Activated CD8-positive, alpha-beta memory T cell treated with anti-CD3 and anti-CD28 coated beads, Interleukin-2, amount 50 U/mL, for 1 hour (primary cell): ENCODE results near the gene NDST1.

Experiments
- DNase-seq: peaks from one replicate; pipeline ENCODE4 v3.0.0-alpha.2; 2020; ENCODE audit errors: extremely low read depth

Gene NDST1

DNA sequence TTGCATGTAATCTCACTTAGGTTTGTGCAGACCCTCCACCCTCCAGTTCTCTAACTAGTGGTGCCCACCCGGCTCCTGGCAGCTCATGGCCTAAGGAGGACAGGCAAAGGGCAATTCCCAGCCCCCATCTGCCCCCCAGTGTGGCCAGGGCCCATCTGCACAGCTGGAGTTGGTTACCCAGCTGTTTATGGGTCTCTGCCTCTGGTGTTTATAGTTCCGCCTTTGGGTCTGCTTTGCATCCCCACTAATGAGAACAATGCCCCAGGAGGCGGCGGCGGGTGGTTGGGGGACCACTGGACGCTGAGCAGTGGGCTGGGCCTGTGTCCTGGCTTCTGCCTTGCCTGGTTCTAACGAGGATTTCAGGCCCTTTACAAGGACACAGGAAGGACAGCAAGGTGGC, 62.4 kb downstream of the NDST1 start:
- no peak for DNase-seq

DNA sequence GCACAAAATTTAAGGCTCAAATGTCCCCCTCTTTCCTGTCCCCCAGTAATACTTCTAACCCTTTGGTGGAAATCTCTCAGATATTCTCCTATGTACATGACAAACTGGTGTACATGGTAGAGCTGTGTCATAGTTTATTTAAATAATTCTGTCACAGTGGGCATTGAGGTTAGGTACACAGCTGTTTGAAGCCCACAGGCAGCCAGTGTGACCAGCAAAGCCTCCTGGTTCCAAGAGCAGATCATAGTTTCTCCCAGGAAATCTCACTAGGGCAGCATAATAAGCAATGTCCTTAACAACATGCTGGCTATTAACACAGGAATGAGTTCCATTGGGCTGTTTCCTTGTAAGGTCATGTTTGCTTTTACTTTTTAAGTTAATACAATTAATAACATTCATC, 63.9 kb downstream of the NDST1 start:
- DNase-seq: no peak

DNA sequence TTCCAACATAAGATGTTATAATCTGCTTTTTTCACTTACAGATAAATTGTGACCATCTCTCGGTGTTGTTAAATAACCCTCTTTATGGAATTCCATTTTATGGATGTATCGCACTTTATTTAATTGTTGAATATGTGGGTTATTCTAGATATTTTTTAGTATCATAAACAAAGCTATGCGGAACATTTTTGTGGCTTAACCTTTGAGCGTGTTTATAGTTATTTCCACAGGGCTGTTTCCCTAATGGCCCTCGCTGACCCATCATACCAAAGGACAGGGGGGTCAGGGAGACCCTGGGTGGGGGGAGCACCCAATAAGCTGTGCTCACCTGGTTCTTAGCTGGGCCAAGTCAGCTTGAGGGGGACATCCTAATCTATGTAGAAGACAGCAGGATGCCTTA, 65.3 kb downstream of the NDST1 start:
- DNase-seq: no peak

DNA sequence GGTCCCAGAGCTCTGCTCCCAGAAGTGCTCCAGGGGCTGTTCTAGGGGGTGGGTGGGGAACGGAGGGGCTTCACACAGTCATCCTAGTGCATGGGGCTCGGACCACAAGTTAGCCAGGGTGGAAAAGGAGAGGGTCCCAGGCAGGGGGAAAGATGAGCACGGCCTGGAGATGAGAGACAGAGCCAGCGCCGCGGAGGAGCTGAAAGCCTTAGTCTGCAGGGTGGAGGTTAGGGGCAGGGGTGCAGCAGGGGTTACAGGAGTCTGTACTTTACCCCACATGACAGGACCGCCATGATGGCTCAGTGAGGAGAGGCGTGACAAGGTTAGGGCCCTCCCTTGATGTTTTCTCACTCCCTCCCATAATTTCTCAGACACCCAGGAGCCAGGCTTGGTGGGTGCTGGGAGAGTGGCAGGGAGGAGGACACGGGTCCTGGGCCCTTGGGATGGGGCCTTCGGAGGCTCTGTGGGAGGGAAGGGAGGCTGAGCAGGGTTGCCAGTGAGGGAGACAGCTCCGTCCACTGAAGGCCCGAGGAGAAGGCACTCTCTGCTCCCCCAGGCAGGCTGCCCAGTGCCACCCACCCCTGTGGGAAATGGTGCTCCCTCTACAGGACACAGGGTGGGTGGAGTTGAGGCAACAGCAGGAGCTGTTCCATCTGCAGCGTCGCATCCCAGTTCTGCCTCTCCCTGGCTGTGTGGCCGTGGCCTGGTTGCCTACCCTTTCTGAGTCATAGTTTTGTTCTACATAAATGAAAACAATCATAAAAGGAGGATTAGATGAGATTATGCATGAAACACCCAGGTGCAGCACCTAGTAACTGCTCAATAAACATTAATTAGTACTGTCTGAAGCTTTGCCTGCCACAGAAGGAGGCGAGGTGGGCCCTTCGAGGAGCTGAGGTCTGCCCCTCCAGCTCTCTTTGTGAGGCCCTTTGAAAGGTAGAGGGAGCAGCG, 66.2 kb downstream of the NDST1 start:
- DNase-seq: no peak

DNA sequence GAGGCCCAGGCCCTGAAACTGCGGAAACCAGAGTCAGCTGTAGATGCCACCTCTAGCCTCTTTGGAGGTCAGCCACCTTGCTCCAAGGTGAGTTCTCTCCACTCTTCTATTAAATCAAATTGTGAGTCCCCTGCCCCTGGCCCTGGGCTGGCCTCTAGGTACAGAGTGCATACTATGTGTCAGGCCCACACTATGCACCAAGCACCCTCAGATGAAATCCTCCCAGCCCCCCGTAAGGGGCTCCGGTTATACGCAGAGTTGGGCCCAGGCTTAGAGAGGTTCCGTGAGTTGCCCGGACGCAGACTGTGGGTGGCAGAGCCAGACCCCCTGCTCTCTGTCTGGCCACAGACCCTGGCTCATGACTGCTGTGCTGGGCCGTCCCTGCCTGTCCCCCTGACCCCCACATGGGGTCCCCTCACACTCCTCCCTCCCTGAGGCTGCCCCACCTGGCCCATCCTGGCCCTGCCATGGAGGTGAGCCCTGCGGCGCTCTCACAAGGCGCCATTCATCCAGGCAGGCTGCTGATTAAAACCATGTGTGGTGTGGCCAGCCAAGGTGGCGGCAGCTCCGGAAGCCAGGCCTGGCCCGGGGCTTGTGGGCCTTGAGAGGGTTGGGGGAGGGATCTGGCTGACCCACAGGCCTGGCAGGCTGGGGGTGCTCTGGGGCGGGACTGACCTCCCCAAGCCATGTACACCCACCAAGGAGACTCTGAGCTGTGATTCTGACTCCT, 67.1 kb downstream of the NDST1 start:
- no peak for DNase-seq

DNA sequence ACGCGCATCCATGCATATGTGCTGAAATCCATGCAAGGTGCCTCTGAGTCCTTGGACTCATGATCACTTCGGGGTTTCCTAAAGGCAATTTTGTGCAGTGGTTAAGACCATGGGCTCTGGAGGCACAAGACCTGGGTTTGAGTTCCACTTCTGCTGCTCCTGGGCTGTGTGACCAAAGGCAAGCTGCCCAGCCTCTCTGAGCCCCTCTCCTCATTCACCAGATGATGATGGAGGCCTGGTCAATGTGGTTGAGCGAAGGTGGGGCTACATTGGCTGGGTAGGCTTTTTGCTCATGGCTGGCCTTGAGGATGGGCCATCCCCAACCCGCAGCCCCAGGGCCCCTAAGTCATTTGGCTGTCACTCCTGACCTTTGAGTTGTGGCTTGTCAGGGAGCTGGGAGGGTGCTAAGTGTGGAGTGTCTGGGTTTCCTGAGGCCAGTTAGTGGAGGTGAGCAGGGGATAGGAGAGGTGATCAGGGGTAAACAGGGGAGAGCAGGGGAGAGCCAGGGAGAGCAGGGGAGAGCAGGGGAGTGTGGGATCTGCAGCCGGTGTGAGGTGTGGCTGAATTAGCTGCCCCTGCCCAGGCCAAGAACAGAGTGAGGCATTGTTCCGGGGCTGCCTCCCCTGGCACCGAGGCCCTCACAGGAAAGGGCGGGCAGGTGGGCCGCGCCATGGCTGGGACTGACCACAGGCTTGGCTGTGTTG, 68.0 kb downstream of the NDST1 start:
- no peak for DNase-seq

DNA sequence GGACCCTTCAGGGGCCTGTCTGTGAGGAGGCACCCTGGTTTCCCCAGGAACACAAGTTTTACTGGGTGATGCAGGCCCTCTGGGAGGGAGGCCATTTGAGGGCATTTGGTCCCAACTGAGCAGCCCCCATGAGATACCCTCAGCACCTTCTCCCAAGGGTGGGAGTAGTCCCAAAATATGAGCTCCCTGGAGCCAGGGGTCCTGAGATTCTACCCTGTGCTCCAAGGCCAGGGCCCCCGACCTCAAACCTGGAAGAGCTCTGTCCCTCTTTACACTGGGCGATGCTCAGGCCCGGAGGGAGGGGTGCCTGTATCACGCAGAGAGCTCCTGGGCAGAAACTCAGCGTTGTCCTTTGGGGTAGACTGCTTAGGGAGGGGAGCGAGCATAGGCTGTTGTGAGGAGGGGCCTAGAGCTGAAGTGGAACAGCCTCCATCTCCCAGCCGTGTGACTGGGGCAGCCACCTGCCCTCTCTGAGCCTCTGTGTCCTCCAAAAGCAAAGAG, 68.6 kb downstream of the NDST1 start:
- DNase-seq: no peak

DNA sequence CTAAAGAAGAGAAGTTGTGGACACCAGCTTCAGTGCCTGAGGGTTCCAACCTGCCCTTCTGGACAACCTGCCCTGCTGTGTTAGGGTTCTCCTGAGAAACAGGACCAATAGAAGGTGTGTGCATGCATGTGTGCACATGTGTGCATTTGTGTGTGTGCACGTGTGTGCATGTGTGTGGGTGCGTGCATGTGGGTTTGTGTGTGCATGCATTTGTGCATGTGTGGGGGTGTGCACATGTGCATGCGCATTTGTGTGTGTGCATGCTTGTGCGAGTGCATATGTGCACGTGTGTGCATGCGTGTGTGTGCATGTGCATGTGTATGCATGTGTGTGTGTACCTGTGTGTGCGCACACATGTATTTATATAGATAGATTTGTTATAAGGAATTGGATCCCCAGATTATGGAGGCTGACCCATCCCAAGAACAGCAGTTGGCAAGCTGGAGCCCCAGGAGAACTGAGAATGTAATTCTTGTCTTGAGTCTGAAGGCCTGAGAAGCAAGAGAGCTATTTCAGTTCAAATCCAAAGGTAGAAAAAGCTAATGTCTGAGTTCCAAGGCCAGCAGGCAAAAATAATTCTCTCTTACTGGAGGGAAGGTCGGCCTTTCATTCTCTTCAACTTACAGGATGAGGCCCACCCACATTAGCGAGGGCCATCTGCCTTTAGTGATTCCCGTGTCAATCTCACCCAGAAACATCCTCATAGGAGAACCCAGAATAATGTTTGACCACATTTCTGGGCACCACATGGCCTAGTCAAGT, 69.6 kb downstream of the NDST1 start:
- no peak for DNase-seq

DNA sequence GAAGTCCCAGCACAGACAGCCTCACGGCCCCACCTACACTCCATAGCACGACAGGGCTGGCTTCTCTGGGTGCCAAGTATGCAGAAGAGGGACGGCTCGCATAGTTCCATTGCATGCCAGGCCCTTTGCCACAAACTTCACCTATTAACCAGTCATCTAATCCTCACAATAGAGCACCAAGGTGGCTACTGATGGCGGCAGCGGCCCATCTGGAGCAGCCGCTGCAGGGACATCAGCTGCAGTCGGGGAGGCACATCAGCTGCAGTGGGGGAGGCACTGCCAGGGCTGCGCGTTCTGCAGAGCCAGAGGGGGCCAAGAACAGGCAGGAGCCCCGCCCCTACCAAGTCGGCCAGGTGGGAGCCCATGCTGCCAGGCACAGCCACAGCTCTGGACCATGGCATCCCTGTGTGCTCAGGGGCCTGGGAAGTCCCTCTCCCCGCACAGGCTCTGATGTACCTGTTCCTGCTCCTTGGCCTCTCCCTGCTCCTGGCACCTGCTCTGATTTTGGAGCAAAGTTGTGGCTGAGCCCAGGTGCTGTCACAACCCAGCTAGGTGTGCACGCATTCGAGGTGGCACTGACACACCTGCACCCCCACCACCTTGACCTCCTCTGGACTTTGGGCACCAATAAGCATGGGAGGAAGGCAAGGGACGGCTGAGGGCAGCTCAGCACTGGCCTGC, 71.0 kb downstream of the NDST1 start:
- DNase-seq: no peak

DNA sequence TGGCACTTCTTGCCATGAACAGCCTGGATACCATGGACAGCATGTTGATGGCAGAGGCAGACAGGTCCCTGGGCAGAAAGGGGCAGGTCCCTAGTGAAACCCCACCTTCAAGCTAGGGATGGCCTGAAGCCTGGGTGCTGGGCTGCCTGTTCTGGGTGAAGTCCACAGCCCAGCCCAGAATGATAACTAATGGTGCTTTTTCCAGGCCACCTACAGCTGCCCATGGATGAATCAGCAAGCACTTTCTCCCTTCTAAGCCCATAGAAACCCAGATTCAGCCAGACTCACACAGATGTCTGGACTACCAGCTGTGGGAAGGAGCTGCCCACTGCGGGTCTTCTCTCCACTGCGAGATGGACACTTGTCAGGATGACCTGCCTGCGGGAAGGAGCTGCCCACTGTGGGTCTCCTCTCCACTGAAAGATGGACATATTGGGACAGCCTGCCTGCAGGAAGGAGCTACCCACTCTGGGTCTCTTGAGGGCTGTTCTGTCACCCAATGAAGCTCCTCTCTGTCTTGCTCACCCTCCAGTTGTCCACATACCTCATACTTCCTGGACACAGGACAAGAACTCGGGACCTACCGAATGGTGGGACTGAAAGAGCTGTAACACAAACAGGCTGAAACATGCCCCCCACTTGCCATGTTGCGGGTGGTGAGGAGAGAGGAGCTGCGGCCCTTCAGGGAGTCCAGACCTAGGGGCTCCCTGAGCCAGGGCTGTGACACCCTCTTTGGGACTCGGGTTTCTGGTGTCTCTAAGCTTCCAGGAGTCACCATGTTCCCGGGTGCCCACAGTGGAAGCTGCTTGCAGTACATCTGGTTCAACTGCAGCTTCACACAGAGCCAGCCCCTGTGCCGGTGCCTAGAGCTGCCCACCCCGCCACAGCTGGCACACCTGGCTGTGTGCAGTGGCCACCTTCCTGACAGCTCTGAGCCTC, 71.8 kb downstream of the NDST1 start:
- DNase-seq: no peak

DNA sequence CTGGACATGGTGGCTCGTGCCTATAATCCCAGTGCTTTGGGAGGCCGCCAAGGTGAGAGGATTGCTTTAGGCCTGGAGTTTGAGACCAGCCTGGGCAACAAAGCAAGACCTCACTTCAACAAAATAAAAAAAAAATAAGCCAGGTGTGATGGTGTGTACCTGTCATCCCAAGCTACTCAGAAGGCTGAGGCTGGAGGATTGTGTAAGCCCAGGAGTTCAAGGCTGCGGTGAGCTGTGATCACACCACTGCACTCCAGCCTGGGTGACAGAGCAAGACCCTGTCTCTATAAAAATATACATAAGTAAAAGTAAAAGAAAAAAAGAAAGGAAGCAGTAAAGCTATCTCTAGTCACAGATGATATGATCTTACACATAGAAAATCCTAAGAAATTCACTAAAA, 73.0 kb downstream of the NDST1 start:
- DNase-seq: no peak

DNA sequence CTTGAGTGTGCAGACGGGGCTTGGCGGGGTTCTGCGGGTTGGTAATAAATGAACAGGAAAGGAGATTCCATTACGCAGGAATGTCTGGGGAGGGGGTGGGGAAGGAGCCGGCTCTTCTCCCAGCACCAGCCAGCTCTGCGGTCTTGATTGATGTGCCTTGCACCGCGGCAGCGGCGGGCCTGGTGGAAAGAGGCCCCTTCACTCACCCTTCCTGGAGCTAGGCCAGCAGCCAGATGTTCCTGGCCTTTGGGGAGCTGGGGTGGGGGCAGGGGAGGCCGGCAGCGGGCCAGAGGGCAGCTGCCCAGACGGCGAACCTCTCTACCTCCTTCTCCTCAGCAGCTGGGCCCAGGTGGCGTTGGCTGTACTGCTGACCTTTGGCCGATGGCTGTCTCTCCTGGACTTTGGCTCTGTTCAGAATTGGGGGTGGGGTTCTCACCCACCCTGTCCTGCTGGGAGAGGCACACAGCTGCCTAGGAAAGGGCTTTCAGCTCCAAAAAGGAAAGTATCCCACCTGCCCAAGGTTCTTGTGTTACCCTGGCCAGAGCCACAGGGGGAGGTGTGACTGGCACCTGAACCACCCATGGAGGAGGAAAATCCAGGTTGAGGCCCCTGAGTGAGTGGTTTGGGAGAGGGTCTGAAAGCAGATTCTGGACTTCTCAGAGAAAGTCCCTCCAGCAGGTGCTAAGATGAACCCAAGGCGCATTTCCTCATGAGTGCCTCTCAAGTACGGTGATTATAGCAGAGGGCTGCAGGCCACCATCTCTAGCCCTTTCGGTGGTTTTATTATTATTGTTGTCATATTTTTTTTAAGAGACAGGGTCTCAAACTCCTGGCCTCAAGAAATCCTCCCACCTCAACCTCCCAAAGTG, 74.5 kb downstream of the NDST1 start:
- no peak for DNase-seq

DNA sequence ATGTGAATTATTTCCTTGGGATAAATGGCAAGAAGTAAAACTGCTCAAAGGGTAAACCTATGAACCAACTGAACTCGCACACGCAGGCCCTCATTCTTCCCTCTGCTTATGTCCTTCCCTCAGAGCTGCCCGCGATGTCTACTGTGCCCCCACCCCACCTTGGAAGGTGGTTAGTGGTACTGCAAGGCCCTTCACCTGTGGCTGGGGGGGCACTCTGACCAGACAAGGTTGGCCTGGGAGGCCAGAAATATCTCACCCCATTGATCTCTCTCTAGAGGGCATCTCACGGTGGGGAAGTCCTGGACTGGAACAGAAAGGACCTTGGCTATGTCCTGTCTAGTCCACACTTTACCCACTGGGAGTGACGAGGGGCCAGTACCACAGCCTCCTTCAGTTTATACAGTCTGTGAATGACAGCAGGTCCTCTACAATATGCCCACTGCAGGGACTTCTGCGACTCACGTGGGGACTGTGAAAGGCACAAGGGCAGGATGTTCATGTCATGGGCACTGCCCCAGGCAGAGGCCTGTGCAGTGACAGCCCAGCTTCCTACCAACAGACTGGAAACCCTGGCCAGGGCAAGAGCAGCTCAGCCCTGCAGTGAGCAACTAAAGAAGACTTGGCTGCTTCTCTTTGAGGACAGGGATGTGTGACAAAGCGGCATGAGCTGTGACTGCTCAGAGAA, 75.8 kb downstream of the NDST1 start:
- DNase-seq: no peak

DNA sequence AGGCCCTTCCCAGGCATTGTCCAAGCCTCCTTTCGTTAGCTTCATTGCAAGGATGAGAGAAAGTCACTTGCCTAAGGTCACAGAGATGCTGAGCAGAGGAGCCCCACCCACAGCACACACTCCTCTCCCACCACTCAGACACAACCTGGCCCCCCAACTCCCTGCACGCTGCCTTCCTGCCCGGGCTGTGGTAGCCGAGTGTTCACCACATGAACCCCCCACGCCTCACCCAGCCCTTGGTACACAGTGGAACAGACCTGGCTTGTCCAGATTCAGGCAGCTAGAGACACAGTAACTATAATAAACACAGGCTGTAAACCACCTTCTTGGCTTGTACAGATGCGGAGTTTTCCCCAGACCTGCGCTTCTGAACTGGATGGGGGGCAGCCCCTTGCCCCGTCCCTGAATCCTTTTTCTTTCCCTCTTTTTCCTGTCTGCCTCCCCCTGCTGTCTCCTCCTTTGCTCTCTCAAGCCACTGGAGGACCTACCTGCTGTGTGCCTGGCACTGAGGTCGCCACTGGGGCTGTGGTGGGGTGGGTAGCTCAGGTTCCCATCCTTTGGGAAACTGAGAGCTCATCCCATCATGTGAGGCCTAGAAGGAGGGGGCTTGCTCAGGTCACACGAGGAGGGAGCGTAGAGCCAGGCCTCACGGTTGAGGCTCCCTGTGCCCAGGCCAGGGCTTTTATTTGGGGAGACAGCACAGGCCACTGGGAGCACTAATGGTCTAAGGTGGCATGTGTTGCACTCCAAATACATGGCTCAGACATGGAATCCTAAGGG, 76.8 kb downstream of the NDST1 start:
- DNase-seq: no peak

DNA sequence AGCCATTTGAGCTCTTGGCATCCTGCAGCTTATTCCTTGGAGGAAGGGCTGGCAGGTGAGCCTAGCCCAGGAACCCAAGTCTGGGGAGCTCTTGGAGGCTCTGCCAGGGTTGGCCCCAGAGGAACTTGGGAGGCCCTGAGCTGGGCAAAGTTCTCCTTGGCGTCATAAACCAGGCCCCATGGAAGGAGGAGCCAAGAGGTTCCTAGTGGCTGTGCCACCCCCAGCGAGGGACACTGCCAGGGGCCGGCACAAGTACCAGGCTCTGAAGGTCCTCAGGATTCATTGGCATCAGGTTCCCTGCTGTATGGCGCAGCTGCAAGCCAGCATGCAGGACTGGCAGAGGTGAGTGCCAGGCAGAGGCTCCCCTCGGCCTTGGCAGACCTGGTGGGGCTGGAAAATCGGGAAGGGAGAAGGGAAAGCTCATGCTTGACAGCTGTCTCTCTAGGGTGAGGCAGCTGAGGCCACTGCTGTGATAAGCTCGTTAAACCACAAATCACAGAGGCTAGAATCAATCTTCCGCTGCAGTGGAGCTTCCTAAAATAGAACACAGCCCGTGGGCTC, 77.9 kb downstream of the NDST1 start:
- no peak for DNase-seq

DNA sequence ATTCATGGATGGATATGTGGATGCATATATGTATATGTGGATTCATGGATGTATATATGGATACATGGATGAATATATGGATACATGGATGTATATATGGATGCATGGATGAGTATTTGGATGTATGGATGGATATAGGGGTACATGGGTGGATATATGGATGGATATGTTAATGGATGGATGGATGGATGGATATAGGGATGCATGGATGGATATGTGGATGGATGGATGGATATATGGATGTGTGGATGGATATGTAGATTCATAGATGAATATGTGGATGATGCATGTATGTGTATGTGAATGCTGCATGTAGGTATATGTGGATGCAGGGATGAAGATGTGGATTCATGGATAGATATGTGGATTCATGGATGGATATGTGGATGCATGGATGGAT, 79.1 kb downstream of the NDST1 start:
- DNase-seq: no peak
